ENCODE measurements around the gene LOXL1. TPM values are rescaled to one million over a fixed set of nuclear protein-coding genes. Genes with fewer than 3 reads are reported as not detected.

LOXL1 gene
- total and polyA plus RNA-seq, 5 donors from 2014 or later, result 6.8 to 24.2 (median 7.9) TPM

DNA sequence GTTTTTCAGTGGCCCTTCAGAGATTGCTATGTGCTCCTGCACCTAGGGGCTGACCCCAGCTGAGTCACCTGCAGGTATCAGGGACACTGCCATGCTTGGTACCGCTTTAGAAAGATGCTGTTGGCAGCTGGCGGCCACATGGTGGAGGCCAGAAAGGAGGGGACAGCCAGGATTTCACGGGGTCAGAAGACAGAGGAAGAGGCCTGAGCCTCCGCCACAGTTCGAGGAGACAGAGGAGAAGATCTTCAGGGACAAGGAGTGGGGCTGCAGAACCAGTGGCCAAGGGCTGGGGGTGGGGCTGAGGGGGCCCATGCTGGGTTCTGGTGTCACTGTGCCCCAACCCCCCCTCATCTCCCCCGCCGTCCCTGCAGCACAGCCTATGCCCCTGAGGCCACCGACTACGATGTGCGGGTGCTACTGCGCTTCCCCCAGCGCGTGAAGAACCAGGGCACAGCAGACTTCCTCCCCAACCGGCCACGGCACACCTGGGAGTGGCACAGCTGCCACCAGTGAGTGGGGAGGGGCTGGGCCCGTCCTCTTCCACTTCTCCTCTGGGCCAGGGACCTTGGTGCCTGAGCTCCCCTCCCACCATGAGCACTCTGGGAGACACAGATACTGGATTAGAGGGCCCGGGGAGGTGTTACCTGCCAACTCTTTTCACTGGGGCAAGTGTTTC lies 19.9 kb downstream of the LOXL1 start:
- no peaks in the 10 kb centered on the region for H3K36me3 Mint-ChIP-seq
- no peak overlapping the region for H3K4me3 Mint-ChIP-seq
- no peak for ATAC-seq (ENCODE audit: low read depth in 2 of 2)

DNA sequence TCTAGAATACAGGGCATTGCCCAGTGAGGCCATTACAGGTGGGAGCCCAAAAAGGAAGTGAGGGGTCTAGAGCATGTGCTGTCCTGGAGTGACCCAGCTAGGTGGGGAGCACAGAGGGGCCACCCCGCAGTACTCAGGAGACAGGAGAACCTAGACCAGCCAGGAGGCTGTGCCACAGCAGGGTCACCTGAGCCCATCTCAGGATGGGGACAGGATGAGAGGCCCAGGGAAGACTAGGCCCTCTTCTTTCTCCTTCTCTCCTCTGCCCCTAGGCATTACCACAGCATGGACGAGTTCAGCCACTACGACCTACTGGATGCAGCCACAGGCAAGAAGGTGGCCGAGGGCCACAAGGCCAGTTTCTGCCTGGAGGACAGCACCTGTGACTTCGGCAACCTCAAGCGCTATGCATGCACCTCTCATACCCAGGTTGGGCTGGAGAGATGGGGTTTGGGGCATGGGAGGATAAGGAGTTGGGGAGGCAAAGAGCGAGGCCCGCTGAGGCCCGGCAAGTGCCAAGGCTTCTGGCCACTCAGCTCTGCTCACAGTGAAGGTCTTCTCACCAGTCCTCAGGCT lies 20.6 kb downstream of the LOXL1 start:
- H3K4me1 Mint-ChIP-seq, result peaks cover 0 to 27% (median 15%) of the 10 kb centered on the region in 4 donors

More for the DNA sequence above, 19.9 kb downstream of the LOXL1 start:
- Histone ChIP-seq H3K4me3 (ENCODE audit: low read depth, low read length) (no peak overlapping the region), H3K27me3 (ENCODE audit: control insufficient read depth, insufficient read depth, low read length) (no peaks in the 10 kb centered on the region), H3K36me3 (ENCODE audit: control insufficient read depth, insufficient read depth, low read length) (no peaks in the 10 kb centered on the region), H3K27ac (ENCODE audit: insufficient read depth, low read length, poor library complexity, severe bottlenecking) (no peak overlapping the region), H3K4me1 (ENCODE audit: control insufficient read depth, insufficient read depth, low read length, poor library complexity, severe bottlenecking) (peaks cover 22% of the 10 kb centered on the region), H3K9me3 (ENCODE audit: control insufficient read depth in 2 of 2, low read length in 2 of 2) (no peaks in the 10 kb centered on the region)
- DNase-seq, result no peak
- Mint-ChIP-seq H3K27me3 (no peaks in the 10 kb centered on the region), H3K9me3 (no peaks in the 10 kb centered on the region), H3K27ac (peak overlapping the region in 1 of 3 donors; percentile 68), H3K4me1 (peaks cover 0 to 30% (median 16%) of the 10 kb centered on the region in 4 donors)

DNA sequence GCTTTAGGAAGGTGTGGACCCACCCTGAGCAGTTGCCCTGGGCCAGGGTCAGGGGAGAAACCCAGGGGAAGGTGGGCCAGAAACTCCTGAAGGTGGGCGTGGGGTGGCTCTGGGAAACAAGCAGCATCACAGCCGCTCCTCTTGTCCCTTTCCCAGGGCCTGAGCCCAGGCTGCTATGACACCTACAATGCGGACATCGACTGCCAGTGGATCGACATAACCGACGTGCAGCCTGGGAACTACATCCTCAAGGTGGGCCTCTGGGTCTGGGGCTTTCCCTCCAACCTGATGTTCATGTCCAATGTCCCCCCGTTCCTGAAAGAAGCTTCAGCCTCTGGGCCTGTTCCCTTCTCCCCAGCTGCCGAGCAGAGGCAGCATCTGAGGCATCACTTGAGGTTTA lies 21.4 kb downstream of the LOXL1 start:
- H3K27ac ChIP-seq (ENCODE audit: insufficient read depth, low read length, poor library complexity, severe bottlenecking), result no peak overlapping the region
- no peaks in the 10 kb centered on the region for H3K27me3 ChIP-seq (ENCODE audit: control insufficient read depth, insufficient read depth, low read length)
- peaks cover 10% of the 10 kb centered on the region for H3K4me1 ChIP-seq (ENCODE audit: control insufficient read depth, insufficient read depth, low read length, poor library complexity, severe bottlenecking)
- Mint-ChIP-seq H3K4me3 (no peak overlapping the region), H3K27me3 (no peaks in the 10 kb centered on the region), H3K27ac (no peak overlapping the region), H3K36me3 (no peaks in the 10 kb centered on the region), H3K9me3 (no peaks in the 10 kb centered on the region), H3K4me1 (peaks cover 0 to 19% (median 11%) of the 10 kb centered on the region in 4 donors)
- H3K36me3 ChIP-seq (ENCODE audit: control insufficient read depth, insufficient read depth, low read length), result no peaks in the 10 kb centered on the region
- H3K9me3 ChIP-seq (ENCODE audit: control insufficient read depth in 2 of 2, low read length in 2 of 2), result no peaks in the 10 kb centered on the region
- DNase-seq, result no peak
- ATAC-seq (ENCODE audit: low read depth in 2 of 2), result no peak
- no peak overlapping the region for H3K4me3 ChIP-seq (ENCODE audit: low read depth, low read length)

More for the DNA sequence above, 20.6 kb downstream of the LOXL1 start:
- H3K27me3 Mint-ChIP-seq, result no peaks in the 10 kb centered on the region
- H3K9me3 Mint-ChIP-seq, result no peaks in the 10 kb centered on the region
- H3K4me1 ChIP-seq (ENCODE audit: control insufficient read depth, insufficient read depth, low read length, poor library complexity, severe bottlenecking), result peaks cover 18% of the 10 kb centered on the region
- no peak for DNase-seq
- H3K36me3 Mint-ChIP-seq, result no peaks in the 10 kb centered on the region
- H3K36me3 ChIP-seq (ENCODE audit: control insufficient read depth, insufficient read depth, low read length), result no peaks in the 10 kb centered on the region
- no peak for ATAC-seq (ENCODE audit: low read depth in 2 of 2)
- H3K9me3 ChIP-seq (ENCODE audit: control insufficient read depth in 2 of 2, low read length in 2 of 2), result no peaks in the 10 kb centered on the region
- H3K27ac Mint-ChIP-seq, result peak overlapping the region in 1 of 3 donors; percentile 68
- H3K27me3 ChIP-seq (ENCODE audit: control insufficient read depth, insufficient read depth, low read length), result no peaks in the 10 kb centered on the region
- no peak overlapping the region for H3K4me3 ChIP-seq (ENCODE audit: low read depth, low read length)
- H3K27ac ChIP-seq (ENCODE audit: insufficient read depth, low read length, poor library complexity, severe bottlenecking), result no peak overlapping the region
- no peak overlapping the region for H3K4me3 Mint-ChIP-seq

DNA sequence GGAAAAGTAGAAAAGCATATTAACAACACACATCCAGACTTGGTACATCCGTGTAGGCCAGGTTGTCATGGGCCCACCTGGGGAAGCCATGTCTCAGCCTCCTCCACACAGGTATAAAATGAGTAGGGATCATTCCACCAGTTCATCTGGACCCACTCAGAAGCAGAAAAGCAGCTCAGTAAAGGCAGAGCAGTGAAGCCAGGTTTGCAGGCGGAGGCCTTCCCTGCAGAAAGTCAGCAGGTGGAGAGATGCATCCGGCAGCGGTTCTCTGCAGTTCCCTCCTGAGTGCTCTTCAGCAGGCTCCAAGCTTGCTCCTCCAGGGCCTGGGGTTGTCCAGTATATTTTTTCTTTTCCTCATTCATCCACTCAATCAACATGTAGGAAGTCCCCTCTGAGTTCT lies 22.1 kb downstream of the LOXL1 start:
- no peak overlapping the region for H3K27ac Mint-ChIP-seq
- peaks cover 0 to 17% (median 10%) of the 10 kb centered on the region in 4 donors for H3K4me1 Mint-ChIP-seq
- Histone ChIP-seq H3K27ac (ENCODE audit: insufficient read depth, low read length, poor library complexity, severe bottlenecking) (no peak overlapping the region), H3K4me1 (ENCODE audit: control insufficient read depth, insufficient read depth, low read length, poor library complexity, severe bottlenecking) (peaks cover 7% of the 10 kb centered on the region), H3K27me3 (ENCODE audit: control insufficient read depth, insufficient read depth, low read length) (no peaks in the 10 kb centered on the region), H3K4me3 (ENCODE audit: low read depth, low read length) (no peak overlapping the region), H3K9me3 (ENCODE audit: control insufficient read depth in 2 of 2, low read length in 2 of 2) (no peaks in the 10 kb centered on the region), H3K36me3 (ENCODE audit: control insufficient read depth, insufficient read depth, low read length) (no peaks in the 10 kb centered on the region)
- ATAC-seq (ENCODE audit: low read depth in 2 of 2) (no peak), DNase-seq (no peak)
- H3K36me3 Mint-ChIP-seq, result no peaks in the 10 kb centered on the region
- H3K27me3 Mint-ChIP-seq, result no peaks in the 10 kb centered on the region
- no peak overlapping the region for H3K4me3 Mint-ChIP-seq
- H3K9me3 Mint-ChIP-seq, result no peaks in the 10 kb centered on the region

DNA sequence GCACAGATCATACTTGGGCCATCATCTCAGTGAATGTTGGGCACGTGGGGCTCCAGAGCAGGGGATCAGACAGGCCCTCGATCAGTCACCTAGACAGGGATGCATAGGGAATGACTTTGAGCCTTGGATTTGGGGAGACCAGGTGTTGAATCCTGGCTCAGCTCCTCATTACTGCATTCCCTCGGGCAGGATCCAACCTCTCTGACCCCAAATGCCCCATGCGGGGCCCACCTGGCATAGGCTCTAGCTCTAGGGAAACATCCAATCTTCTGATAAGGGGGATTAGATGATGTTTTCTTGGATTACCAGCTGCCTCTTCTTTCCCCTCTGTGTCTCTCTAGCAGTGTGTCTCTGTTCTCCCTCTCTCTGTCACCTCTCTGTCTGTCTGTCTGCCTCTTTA lies 22.7 kb downstream of the LOXL1 start:
- Mint-ChIP-seq H3K4me1 (peaks cover 0 to 17% (median 10%) of the 10 kb centered on the region in 4 donors), H3K27me3 (no peaks in the 10 kb centered on the region), H3K27ac (no peak overlapping the region), H3K4me3 (no peak overlapping the region), H3K9me3 (no peaks in the 10 kb centered on the region), H3K36me3 (no peaks in the 10 kb centered on the region)
- no peak for DNase-seq
- H3K9me3 ChIP-seq (ENCODE audit: control insufficient read depth in 2 of 2, low read length in 2 of 2), result no peaks in the 10 kb centered on the region
- peaks cover 7% of the 10 kb centered on the region for H3K4me1 ChIP-seq (ENCODE audit: control insufficient read depth, insufficient read depth, low read length, poor library complexity, severe bottlenecking)
- H3K36me3 ChIP-seq (ENCODE audit: control insufficient read depth, insufficient read depth, low read length), result no peaks in the 10 kb centered on the region
- H3K27ac ChIP-seq (ENCODE audit: insufficient read depth, low read length, poor library complexity, severe bottlenecking), result no peak overlapping the region
- no peak overlapping the region for H3K4me3 ChIP-seq (ENCODE audit: low read depth, low read length)
- ATAC-seq (ENCODE audit: low read depth in 2 of 2), result no peak
- no peaks in the 10 kb centered on the region for H3K27me3 ChIP-seq (ENCODE audit: control insufficient read depth, insufficient read depth, low read length)

DNA sequence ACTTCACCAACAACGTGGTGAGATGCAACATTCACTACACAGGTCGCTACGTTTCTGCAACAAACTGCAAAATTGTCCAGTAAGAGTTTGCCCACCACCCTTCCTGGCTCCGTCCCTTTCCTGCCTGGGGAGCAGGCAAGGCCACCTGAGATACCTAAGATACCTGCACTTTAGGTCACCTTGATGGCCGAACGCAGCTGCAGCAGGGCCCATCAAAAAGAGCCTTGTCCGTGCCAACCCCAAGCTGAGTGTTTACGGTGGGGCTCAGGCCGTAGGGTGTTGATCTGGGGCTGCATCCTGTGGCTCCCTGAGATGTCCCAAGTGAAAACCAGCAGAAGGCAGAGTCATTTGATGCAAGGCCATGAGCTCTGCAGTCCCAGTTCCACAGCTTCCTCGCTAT lies 23.2 kb downstream of the LOXL1 start:
- Histone ChIP-seq H3K27me3 (ENCODE audit: control insufficient read depth, insufficient read depth, low read length) (no peaks in the 10 kb centered on the region), H3K36me3 (ENCODE audit: control insufficient read depth, insufficient read depth, low read length) (no peaks in the 10 kb centered on the region), H3K4me1 (ENCODE audit: control insufficient read depth, insufficient read depth, low read length, poor library complexity, severe bottlenecking) (peaks cover 7% of the 10 kb centered on the region), H3K9me3 (ENCODE audit: control insufficient read depth in 2 of 2, low read length in 2 of 2) (no peaks in the 10 kb centered on the region), H3K4me3 (ENCODE audit: low read depth, low read length) (no peak overlapping the region), H3K27ac (ENCODE audit: insufficient read depth, low read length, poor library complexity, severe bottlenecking) (no peak overlapping the region)
- H3K36me3 Mint-ChIP-seq, result no peaks in the 10 kb centered on the region
- H3K9me3 Mint-ChIP-seq, result no peaks in the 10 kb centered on the region
- no peak for ATAC-seq (ENCODE audit: low read depth in 2 of 2)
- no peak overlapping the region for H3K4me3 Mint-ChIP-seq
- H3K4me1 Mint-ChIP-seq, result peaks cover 0 to 17% (median 10%) of the 10 kb centered on the region in 4 donors
- H3K27me3 Mint-ChIP-seq, result no peaks in the 10 kb centered on the region
- no peak overlapping the region for H3K27ac Mint-ChIP-seq
- no peak for DNase-seq

DNA sequence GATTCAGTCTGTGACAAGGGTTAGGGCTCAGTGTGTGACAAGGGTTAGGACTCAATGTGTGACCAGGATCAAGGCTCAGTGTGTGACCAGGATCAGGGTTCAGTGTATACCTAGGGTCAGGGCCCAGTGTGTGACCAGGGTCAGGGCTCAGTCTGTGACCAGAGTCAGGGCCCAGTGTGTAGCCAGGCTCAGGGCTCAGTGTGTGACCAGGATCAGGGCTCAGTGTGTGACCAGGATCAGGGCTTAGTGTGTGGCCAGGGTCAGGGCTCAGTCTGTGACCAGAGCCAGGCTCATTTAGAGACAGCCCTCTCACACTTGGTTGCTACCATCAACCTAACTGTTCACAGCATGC lies 24.2 kb downstream of the LOXL1 start:
- H3K27me3 Mint-ChIP-seq, result no peaks in the 10 kb centered on the region
- no peak for ATAC-seq (ENCODE audit: low read depth in 2 of 2)

More for the DNA sequence above, 24.2 kb downstream of the LOXL1 start:
- Histone ChIP-seq H3K9me3 (ENCODE audit: control insufficient read depth in 2 of 2, low read length in 2 of 2) (no peaks in the 10 kb centered on the region), H3K27me3 (ENCODE audit: control insufficient read depth, insufficient read depth, low read length) (no peaks in the 10 kb centered on the region), H3K4me1 (ENCODE audit: control insufficient read depth, insufficient read depth, low read length, poor library complexity, severe bottlenecking) (peaks cover 7% of the 10 kb centered on the region), H3K36me3 (ENCODE audit: control insufficient read depth, insufficient read depth, low read length) (no peaks in the 10 kb centered on the region), H3K27ac (ENCODE audit: insufficient read depth, low read length, poor library complexity, severe bottlenecking) (no peak overlapping the region), H3K4me3 (ENCODE audit: low read depth, low read length) (no peak overlapping the region)
- no peak overlapping the region for H3K4me3 Mint-ChIP-seq
- H3K36me3 Mint-ChIP-seq, result no peaks in the 10 kb centered on the region
- DNase-seq, result no peak
- H3K9me3 Mint-ChIP-seq, result no peaks in the 10 kb centered on the region
- H3K27ac Mint-ChIP-seq, result peak overlapping the region in 2 of 3 donors; percentile 91 to 94
- H3K4me1 Mint-ChIP-seq, result peaks cover 0 to 14% (median 9%) of the 10 kb centered on the region in 4 donors
